ENCODE data around the gene TEX19. TPM values are rescaled to one million over a fixed set of nuclear protein-coding genes. Genes with fewer than 3 reads are reported as not detected.

TEX19 gene
- total and polyA plus RNA-seq, 9 of the 15 experiments (the other 6 are each of a cell fraction or from before 2014, with no cell fraction given), result 0.10 to 4.9 (median 1.9) TPM

DNA sequence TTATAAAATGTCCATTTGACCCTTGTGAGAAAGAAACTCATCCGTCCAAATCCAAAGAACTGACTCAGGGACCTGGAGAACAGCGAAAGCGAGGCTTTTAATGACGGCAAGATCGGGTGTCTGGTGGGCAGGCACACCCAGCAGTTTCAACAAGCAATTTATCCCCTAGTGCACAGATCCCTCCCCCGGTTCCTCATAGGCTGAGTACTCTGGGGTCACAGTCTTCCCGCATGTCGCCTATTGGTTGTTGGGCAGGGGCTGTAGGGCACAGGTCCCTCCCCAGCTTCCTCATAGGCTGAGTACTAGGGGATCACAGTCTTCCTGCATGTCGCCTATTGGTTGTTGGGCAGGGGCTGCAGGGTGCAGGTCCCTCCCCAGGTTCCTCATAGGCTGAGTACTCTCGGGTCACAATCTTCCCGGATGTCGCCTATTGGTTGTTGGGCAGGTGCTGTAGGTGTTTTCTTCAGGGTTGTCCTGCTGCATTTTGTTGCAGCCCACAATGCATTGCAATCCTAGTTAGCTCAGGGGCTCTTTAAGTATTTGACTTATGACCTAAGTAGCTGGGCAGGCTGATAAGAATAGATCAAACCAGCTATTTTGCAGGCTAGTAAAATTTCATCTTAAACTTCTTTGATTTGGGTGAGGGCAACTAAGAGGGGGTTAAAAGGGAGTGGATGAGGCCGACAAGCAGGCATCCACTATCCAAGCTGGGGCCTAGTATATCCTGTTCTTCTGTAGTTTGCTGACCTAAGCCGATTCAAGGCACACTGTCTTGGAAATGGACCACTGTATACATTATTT, 8.9 kb downstream of the TEX19 start (continued):
- TF ChIP-seq, protein P1, sequence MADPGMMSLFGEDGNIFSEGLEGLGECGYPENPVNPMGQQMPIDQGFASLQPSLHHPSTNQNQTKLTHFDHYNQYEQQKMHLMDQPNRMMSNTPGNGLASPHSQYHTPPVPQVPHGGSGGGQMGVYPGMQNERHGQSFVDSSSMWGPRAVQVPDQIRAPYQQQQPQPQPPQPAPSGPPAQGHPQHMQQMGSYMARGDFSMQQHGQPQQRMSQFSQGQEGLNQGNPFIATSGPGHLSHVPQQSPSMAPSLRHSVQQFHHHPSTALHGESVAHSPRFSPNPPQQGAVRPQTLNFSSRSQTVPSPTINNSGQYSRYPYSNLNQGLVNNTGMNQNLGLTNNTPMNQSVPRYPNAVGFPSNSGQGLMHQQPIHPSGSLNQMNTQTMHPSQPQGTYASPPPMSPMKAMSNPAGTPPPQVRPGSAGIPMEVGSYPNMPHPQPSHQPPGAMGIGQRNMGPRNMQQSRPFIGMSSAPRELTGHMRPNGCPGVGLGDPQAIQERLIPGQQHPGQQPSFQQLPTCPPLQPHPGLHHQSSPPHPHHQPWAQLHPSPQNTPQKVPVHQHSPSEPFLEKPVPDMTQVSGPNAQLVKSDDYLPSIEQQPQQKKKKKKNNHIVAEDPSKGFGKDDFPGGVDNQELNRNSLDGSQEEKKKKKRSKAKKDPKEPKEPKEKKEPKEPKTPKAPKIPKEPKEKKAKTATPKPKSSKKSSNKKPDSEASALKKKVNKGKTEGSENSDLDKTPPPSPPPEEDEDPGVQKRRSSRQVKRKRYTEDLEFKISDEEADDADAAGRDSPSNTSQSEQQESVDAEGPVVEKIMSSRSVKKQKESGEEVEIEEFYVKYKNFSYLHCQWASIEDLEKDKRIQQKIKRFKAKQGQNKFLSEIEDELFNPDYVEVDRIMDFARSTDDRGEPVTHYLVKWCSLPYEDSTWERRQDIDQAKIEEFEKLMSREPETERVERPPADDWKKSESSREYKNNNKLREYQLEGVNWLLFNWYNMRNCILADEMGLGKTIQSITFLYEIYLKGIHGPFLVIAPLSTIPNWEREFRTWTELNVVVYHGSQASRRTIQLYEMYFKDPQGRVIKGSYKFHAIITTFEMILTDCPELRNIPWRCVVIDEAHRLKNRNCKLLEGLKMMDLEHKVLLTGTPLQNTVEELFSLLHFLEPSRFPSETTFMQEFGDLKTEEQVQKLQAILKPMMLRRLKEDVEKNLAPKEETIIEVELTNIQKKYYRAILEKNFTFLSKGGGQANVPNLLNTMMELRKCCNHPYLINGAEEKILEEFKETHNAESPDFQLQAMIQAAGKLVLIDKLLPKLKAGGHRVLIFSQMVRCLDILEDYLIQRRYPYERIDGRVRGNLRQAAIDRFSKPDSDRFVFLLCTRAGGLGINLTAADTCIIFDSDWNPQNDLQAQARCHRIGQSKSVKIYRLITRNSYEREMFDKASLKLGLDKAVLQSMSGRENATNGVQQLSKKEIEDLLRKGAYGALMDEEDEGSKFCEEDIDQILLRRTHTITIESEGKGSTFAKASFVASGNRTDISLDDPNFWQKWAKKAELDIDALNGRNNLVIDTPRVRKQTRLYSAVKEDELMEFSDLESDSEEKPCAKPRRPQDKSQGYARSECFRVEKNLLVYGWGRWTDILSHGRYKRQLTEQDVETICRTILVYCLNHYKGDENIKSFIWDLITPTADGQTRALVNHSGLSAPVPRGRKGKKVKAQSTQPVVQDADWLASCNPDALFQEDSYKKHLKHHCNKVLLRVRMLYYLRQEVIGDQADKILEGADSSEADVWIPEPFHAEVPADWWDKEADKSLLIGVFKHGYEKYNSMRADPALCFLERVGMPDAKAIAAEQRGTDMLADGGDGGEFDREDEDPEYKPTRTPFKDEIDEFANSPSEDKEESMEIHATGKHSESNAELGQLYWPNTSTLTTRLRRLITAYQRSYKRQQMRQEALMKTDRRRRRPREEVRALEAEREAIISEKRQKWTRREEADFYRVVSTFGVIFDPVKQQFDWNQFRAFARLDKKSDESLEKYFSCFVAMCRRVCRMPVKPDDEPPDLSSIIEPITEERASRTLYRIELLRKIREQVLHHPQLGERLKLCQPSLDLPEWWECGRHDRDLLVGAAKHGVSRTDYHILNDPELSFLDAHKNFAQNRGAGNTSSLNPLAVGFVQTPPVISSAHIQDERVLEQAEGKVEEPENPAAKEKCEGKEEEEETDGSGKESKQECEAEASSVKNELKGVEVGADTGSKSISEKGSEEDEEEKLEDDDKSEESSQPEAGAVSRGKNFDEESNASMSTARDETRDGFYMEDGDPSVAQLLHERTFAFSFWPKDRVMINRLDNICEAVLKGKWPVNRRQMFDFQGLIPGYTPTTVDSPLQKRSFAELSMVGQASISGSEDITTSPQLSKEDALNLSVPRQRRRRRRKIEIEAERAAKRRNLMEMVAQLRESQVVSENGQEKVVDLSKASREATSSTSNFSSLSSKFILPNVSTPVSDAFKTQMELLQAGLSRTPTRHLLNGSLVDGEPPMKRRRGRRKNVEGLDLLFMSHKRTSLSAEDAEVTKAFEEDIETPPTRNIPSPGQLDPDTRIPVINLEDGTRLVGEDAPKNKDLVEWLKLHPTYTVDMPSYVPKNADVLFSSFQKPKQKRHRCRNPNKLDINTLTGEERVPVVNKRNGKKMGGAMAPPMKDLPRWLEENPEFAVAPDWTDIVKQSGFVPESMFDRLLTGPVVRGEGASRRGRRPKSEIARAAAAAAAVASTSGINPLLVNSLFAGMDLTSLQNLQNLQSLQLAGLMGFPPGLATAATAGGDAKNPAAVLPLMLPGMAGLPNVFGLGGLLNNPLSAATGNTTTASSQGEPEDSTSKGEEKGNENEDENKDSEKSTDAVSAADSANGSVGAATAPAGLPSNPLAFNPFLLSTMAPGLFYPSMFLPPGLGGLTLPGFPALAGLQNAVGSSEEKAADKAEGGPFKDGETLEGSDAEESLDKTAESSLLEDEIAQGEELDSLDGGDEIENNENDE (IDR thresholded peaks at IDR 0.05; ENCODE audit: low read depth, low read length), result no peak
- TF ChIP-seq ZFP30 (CRISPR knock-in tag; IDR thresholded peaks at IDR 0.05; ENCODE audit: borderline replicate concordance) (no peak), BCL6 (CRISPR knock-in tag; IDR thresholded peaks at IDR 0.05) (no peak), ZNF316 (IDR thresholded peaks at IDR 0.05) (peak; percentile 62), KHSRP (IDR thresholded peaks at IDR 0.05) (no peak), POLR2AphosphoS5 (IDR thresholded peaks at IDR 0.05; ENCODE audit: control insufficient read depth, insufficient read depth, low read depth, low read length) (peak; percentile 81), BDP1 (IDR thresholded peaks at IDR 0.05; ENCODE audit: insufficient read depth, insufficient read length) (no peak), ZNF445 (CRISPR knock-in tag; IDR thresholded peaks at IDR 0.05; ENCODE audit: low read depth) (no peak), ZNF263 (CRISPR knock-in tag; IDR thresholded peaks at IDR 0.05; ENCODE audit: borderline replicate concordance) (no peak), FOXK2 (conservative IDR thresholded peaks at IDR 0.05 in 1 of 2, IDR thresholded peaks at IDR 0.05 in 1 of 2; ENCODE audit: low read depth in 2 of 2) (peak in 1 of 2 experiments; percentile 44; a peak in 2 of 4 replicates)
- TF ChIP-seq, protein P2, sequence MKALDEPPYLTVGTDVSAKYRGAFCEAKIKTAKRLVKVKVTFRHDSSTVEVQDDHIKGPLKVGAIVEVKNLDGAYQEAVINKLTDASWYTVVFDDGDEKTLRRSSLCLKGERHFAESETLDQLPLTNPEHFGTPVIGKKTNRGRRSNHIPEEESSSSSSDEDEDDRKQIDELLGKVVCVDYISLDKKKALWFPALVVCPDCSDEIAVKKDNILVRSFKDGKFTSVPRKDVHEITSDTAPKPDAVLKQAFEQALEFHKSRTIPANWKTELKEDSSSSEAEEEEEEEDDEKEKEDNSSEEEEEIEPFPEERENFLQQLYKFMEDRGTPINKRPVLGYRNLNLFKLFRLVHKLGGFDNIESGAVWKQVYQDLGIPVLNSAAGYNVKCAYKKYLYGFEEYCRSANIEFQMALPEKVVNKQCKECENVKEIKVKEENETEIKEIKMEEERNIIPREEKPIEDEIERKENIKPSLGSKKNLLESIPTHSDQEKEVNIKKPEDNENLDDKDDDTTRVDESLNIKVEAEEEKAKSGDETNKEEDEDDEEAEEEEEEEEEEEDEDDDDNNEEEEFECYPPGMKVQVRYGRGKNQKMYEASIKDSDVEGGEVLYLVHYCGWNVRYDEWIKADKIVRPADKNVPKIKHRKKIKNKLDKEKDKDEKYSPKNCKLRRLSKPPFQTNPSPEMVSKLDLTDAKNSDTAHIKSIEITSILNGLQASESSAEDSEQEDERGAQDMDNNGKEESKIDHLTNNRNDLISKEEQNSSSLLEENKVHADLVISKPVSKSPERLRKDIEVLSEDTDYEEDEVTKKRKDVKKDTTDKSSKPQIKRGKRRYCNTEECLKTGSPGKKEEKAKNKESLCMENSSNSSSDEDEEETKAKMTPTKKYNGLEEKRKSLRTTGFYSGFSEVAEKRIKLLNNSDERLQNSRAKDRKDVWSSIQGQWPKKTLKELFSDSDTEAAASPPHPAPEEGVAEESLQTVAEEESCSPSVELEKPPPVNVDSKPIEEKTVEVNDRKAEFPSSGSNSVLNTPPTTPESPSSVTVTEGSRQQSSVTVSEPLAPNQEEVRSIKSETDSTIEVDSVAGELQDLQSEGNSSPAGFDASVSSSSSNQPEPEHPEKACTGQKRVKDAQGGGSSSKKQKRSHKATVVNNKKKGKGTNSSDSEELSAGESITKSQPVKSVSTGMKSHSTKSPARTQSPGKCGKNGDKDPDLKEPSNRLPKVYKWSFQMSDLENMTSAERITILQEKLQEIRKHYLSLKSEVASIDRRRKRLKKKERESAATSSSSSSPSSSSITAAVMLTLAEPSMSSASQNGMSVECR (CRISPR knock-in tag; IDR thresholded peaks at IDR 0.05), result no peak
